ENCODE measurements around the gene APOF. TPM values are rescaled to one million over a fixed set of nuclear protein-coding genes. Genes with fewer than 3 reads are reported as not detected.

APOF gene
- total RNA-seq, 1 experiment from 2014 or later, result not detected

DNA sequence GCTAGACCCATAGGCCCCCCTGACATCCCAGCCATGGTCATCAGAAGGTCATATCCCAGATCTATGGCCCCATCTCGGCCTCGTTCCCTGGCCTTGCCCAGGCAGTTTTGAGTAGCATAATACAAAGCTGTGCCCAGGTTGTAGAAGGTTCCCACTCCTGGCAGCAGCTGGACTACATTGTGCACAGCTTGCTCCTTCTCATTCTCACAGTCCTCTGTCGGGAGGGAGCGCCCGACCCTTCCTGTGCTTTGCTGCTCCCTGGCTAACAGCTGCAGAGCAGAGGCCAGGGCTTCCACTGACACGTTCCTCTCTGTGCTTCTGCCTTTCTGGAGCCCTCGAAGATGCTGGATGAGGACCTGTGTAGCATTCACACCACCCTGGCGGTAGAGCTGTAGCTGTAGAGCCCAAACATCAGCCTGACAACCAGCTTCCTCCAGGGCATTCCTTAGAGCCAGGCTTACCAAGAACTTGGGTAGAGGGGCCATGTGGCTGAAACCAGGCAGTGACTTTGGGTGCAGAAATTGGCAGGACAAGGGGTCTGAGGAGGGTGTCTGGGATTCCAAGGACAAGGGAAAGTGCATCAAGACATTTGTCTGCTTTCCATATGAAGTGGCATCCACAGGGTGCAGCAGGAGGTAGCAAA, 1.0 kb downstream of the APOF start:
- Histone ChIP-seq H4K20me1 (ENCODE audit: insufficient read depth) (no peaks in the 10 kb centered on the region), H3K9me3 (ENCODE audit: insufficient read depth, low read depth) (no peaks in the 10 kb centered on the region), H3K79me2 (ENCODE audit: low read depth) (peaks cover 16% of the 10 kb centered on the region), H3F3A (ENCODE audit: insufficient read depth, low read depth) (peaks cover 4% of the 10 kb centered on the region; the same call in 1 of the 2 replicates), H3K4me1 (replicated peaks; ENCODE audit: insufficient read depth) (peaks cover 17% of the 10 kb centered on the region), H3K36me3 (ENCODE audit: low read depth) (no peaks in the 10 kb centered on the region), H2AFZ (no peak overlapping the region; the same call in 1 of the 2 replicates), H3K9me2 (ENCODE audit: insufficient read depth) (no peaks in the 10 kb centered on the region), H3K4me2 (peak overlapping the region; percentile 83; the same call in 1 of the 2 replicates), H3K27me3 (ENCODE audit: insufficient read depth, low read depth) (no peaks in the 10 kb centered on the region), H3K27ac (no peak overlapping the region), H3K4me3 (no peak overlapping the region; the same call in 1 of the 2 replicates)
- no peak for DNase-seq
- CTCF ChIA-PET, result interaction anchor here (0.6 kb wide), 2 partner anchors 8 to 77 kb away, joined by 3 to 7 read pairs; no protein-coding TSS in a partner anchor
- no peak for TF ChIP-seq EZH2 (IDR thresholded peaks at IDR 0.05; ENCODE audit: low read depth)
- TF ChIP-seq, protein P1, sequence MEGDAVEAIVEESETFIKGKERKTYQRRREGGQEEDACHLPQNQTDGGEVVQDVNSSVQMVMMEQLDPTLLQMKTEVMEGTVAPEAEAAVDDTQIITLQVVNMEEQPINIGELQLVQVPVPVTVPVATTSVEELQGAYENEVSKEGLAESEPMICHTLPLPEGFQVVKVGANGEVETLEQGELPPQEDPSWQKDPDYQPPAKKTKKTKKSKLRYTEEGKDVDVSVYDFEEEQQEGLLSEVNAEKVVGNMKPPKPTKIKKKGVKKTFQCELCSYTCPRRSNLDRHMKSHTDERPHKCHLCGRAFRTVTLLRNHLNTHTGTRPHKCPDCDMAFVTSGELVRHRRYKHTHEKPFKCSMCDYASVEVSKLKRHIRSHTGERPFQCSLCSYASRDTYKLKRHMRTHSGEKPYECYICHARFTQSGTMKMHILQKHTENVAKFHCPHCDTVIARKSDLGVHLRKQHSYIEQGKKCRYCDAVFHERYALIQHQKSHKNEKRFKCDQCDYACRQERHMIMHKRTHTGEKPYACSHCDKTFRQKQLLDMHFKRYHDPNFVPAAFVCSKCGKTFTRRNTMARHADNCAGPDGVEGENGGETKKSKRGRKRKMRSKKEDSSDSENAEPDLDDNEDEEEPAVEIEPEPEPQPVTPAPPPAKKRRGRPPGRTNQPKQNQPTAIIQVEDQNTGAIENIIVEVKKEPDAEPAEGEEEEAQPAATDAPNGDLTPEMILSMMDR (conservative IDR thresholded peaks at IDR 0.05), result no peak
- POLR2A ChIA-PET (ENCODE audit: unreplicated experiment), result no interaction called here
- intact Hi-C loops (cut with micrococcal nuclease; ENCODE audit: unreplicated experiment), result no loop called here
- BruUV-seq (replicated peaks), result no TSS peak

DNA sequence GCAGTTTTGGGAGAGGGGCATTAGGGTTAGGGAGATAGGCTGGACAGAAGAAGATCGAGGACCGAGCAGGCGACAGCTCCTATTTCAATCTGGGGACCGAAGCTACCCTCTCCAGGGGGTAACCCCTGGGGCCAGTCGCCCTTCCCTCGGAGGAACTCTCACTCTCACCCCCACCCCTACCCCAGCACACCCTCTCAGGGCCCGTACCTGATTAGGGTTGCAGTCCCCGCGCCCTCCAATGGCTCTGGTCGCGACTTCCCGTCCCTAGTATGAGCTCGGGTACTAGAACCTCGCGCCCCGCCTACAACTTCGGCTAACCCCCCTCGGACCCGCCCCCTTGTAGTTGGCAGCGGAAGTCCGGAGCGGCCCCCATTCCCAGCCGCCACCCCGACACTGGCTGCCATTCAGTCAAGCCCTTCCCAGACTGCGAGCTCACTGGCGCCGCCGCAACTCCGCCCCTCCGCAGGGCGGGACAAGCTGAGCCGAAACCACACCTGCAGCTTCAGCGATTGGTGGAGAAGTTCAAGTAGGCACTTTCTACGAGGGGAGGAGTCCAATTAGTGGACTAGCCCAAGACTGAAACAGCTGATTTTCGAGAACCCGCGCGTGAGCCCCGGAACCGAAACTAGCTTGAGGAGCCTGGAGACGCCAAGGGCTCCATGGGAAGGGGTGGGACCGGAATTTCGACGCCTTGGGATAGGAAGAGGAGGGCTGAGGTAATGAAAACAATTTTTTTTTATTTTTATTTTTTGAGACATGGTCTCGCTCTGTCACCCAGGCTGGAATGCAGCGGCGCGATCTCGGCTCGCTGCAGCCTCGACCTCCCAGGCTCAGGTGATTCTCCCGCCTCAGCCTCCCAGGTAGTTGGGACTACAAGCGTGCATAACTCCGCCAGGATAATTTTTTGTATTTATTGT, 2.5 kb downstream of the APOF start, which contains the start of gene STAT2:
TSS of gene STAT2 (minus strand) at position 257 of the 917 bp plus-strand sequence. CDS start 3,536 bp downstream, outside the sequence.
- ChIA-PET POLR2A (ENCODE audit: unreplicated experiment) (interaction anchor here (0.5 to 1.2 kb wide), 22 partner anchors 9 to 365 kb away, joined by 3 to 24 read pairs (median 4); partner anchors contain the start of genes CNPY2, COQ10A, IL23A and PAN2), CTCF (interaction anchor here (0.6 to 1.0 kb wide), 10 partner anchors 44 to 752 kb away, joined by 3 to 6 read pairs (median 3); partner anchors contain the start of genes ANKRD52, CNPY2 and RNF41)
- no peaks in the 10 kb centered on the region for H3K27me3 ChIP-seq (ENCODE audit: insufficient read depth, low read depth)
- no peaks in the 10 kb centered on the region for H3K9me3 ChIP-seq (ENCODE audit: insufficient read depth, low read depth)
- peak; percentile 99 for DNase-seq
- H3F3A ChIP-seq (ENCODE audit: insufficient read depth, low read depth), result peaks cover 4% of the 10 kb centered on the region; the same call in 1 of the 2 replicates
- peak within 1 kb of the TSS; percentile 90 for H3K4me2 ChIP-seq
- H3K79me2 ChIP-seq (ENCODE audit: low read depth), result peaks cover 16% of the 10 kb centered on the region
- H3K36me3 ChIP-seq (ENCODE audit: low read depth), result no peaks in the 10 kb centered on the region
- H3K9me2 ChIP-seq (ENCODE audit: insufficient read depth), result no peaks in the 10 kb centered on the region
- peaks cover 17% of the 10 kb centered on the region for H3K4me1 ChIP-seq (replicated peaks; ENCODE audit: insufficient read depth)
- no TSS peak for BruUV-seq (replicated peaks)
- peak within 1 kb of the TSS; percentile 85 for H3K27ac ChIP-seq
- H3K4me3 ChIP-seq, result peak within 1 kb of the TSS; percentile 79
- intact Hi-C loops (cut with micrococcal nuclease; ENCODE audit: unreplicated experiment), result loop anchor here (1.0 kb wide), 2 partner anchors 26 to 104 kb away; no protein-coding TSS in a partner anchor
- no peak for TF ChIP-seq EZH2 (IDR thresholded peaks at IDR 0.05; ENCODE audit: low read depth)
- TF ChIP-seq, protein P1 (conservative IDR thresholded peaks at IDR 0.05), result no peak
- no peaks in the 10 kb centered on the region for H4K20me1 ChIP-seq (ENCODE audit: insufficient read depth)
- peak within 1 kb of the TSS; percentile 89 for H2AFZ ChIP-seq
